HCT116 (cell line): ENCODE data around the gene EGFR. TPM values are rescaled to one million over a fixed set of nuclear protein-coding genes. Genes with fewer than 3 reads are reported as not detected.

Source experiments
- ATAC-seq: fragments of 200-7000 bp; cut with Tn5 transposase; 2 replicates; pipeline ENCODE4 v1.9.1; 2020; ENCODE audit warnings: mild to moderate bottlenecking, moderate library complexity
- BruUV-seq: library from RNA; stranded (reverse); fragments of 400-500 nt; replicated peaks from 2 replicates; lab custom pipeline; 2021; lab: Mats Ljungman, UMichigan
- CTCF ChIA-PET: fragments of 300-600 bp; sonication (Branson Sonifier 250); formaldehyde crosslinking; loops from one replicate; lab custom pipeline; 2021; ENCODE audit warnings: antibody characterized with exemption; lab: Charles Lee
- POLR2A ChIA-PET: fragments of 300-600, 350-600 bp; sonication (Branson Sonifier 250); formaldehyde crosslinking; loops from one replicate; lab custom pipeline; 2021; ENCODE audit warnings: antibody characterized with exemption; lab: Charles Lee
- RAD21 ChIA-PET, 2 experiments: fragments of 300-600 bp; sonication (Branson Sonifier 250); formaldehyde crosslinking; loops; one replicate each; lab custom pipeline; 2023; ENCODE audit warnings: low total read pairs in 2 of 2; ENCODE audit not compliant: uncharacterized antibody in 2 of 2, unreplicated experiment in 2 of 2, low non-redundant PET in 1 of 2; lab: Charles Lee
- DNase-seq: peaks from one replicate; pipeline ENCODE4 v3.0.0-alpha.2; 2010; ENCODE audit warnings: low read depth, low spot score
- H2AFZ ChIP-seq: fragments of 200-600 bp; shearing (Covaris generic), sonication (generic); 2 replicates; pipeline ENCODE4 v1.6.1; 2017; ENCODE audit warnings: low read depth, mixed run types, mixed read lengths, antibody characterized with exemption, low read length; ENCODE audit not compliant: poor library complexity, severe bottlenecking
- H3K27ac ChIP-seq: 2 replicates; pipeline ENCODE4 v1.5.1; 2012; ENCODE audit warnings: low read depth, low read length
- H3K27me3 ChIP-seq: fragments of 200-600 bp; sonication (generic); 2 replicates; pipeline ENCODE4 v1.6.1; 2016; ENCODE audit warnings: mixed run types, low read length, mixed read lengths; ENCODE audit not compliant: insufficient read depth
- H3K36me3 ChIP-seq, 2 experiments: fragments of 200-500 bp in 1 of 2; fragments of 200-600 bp in 1 of 2; sonication (Bioruptor generic) in 1 of 2; sonication (generic) in 1 of 2; 2 replicates each; pipeline versions ENCODE4 v1.5.1 to v1.6.1; 2014 to 2016; ENCODE audit warnings: low read length in 2 of 2, inconsistent platforms in 1 of 2, mixed read lengths in 1 of 2, mixed run types in 1 of 2; ENCODE audit not compliant: insufficient read depth in 2 of 2, control insufficient read depth in 1 of 2
- H3K4me1 ChIP-seq, 2 experiments: fragments of 200-600 bp in 1 of 2; sonication (generic) in 1 of 2; 2 replicates each; pipeline versions ENCODE4 v1.5.1 to v1.6.1; 2012 to 2017; ENCODE audit warnings: low read length in 2 of 2, inconsistent platforms in 1 of 2, mild to moderate bottlenecking in 1 of 2, mixed read lengths in 1 of 2, mixed run types in 1 of 2, moderate library complexity in 1 of 2; ENCODE audit not compliant: insufficient read depth in 2 of 2, control insufficient read depth in 1 of 2
- H3K4me2 ChIP-seq: fragments of 200-600 bp; sonication (generic); 2 replicates; pipeline ENCODE4 v1.6.1; 2017; ENCODE audit warnings: mixed run types, low read length, mixed read lengths
- H3K4me3 ChIP-seq, 2 experiments: fragments of 200-600 bp in 1 of 2; sonication (generic) in 1 of 2; replicated peaks in 1 of 2; 2 replicates each; pipeline ENCODE4 v1.5.1; 2011 to 2016; ENCODE audit warnings: low read length in 2 of 2, control low read depth in 1 of 2, low read depth in 1 of 2, mild to moderate bottlenecking in 1 of 2, mixed read lengths in 1 of 2, mixed run types in 1 of 2
- H3K79me2 ChIP-seq: fragments of 200-600 bp; sonication (generic); 2 replicates; pipeline ENCODE4 v1.6.1; 2017; ENCODE audit warnings: mild to moderate bottlenecking, mixed run types, low read length, moderate library complexity, mixed read lengths; ENCODE audit not compliant: insufficient read depth
- H3K9ac ChIP-seq: fragments of 200-600 bp; sonication (generic); 2 replicates; pipeline ENCODE4 v1.6.1; 2016; ENCODE audit warnings: low read length, mixed read lengths
- H3K9me2 ChIP-seq: fragments of 200-600 bp; sonication (generic), shearing (Covaris generic); 2 replicates; pipeline ENCODE4 v1.6.1; 2017; ENCODE audit warnings: mixed run types, mild to moderate bottlenecking, moderate library complexity; ENCODE audit not compliant: insufficient read depth
- H3K9me3 ChIP-seq, 2 experiments: fragments of 200-500 bp in 1 of 2; fragments of 200-600 bp in 1 of 2; sonication (Bioruptor generic) in 1 of 2; sonication (generic) in 1 of 2; 2 replicates each; pipeline ENCODE4 v1.6.1; 2014 to 2017; ENCODE audit warnings: low read length in 2 of 2, mixed read lengths in 2 of 2, inconsistent platforms in 1 of 2, low read depth in 1 of 2, mild to moderate bottlenecking in 1 of 2, mixed run types in 1 of 2, moderate library complexity in 1 of 2; ENCODE audit not compliant: control insufficient read depth in 1 of 2, insufficient read depth in 1 of 2
- H4K20me1 ChIP-seq: fragments of 200-600 bp; sonication (generic), shearing (Covaris generic); 2 replicates; pipeline ENCODE4 v1.6.1; 2017; ENCODE audit warnings: mixed run types, mild to moderate bottlenecking, moderate library complexity; ENCODE audit not compliant: insufficient read depth
- ATF3 ChIP-seq: IDR thresholded peaks from 2 replicates; pipeline ENCODE4 v1.6.1; 2012
- EZH2 ChIP-seq: fragments of 200-600 bp; sonication (generic); IDR thresholded peaks from 2 replicates; pipeline ENCODE4 v1.6.1; 2017; ENCODE audit warnings: antibody characterized with exemption, mixed run types
- EZH2phosphoT487 ChIP-seq: fragments of 200-600 bp; IDR thresholded peaks from 2 replicates; pipeline ENCODE4 v1.6.1; 2018; ENCODE audit warnings: antibody characterized with exemption, borderline replicate concordance
- FOSL1 ChIP-seq: IDR thresholded peaks from 2 replicates; pipeline ENCODE4 v1.6.1; 2012; ENCODE audit warnings: low read depth
- JUND ChIP-seq: IDR thresholded peaks from 2 replicates; pipeline ENCODE4 v1.6.1; 2012
- POLR2AphosphoS5 ChIP-seq: IDR thresholded peaks from 2 replicates; pipeline ENCODE4 v1.6.1; 2011; ENCODE audit warnings: mild to moderate bottlenecking, low read depth, low read length, moderate library complexity
- YY1 ChIP-seq: IDR thresholded peaks from 2 replicates; pipeline ENCODE4 v1.6.1; 2011; ENCODE audit warnings: low read length, low read depth, moderate library complexity, mild to moderate bottlenecking; ENCODE audit not compliant: insufficient replicate concordance; ENCODE audit errors: extremely low read depth
- ZFX ChIP-seq: fragments of 450-650 bp; IDR thresholded peaks from 2 replicates; pipeline ENCODE4 v1.6.1; 2017
- ZNF274 ChIP-seq: fragments of 200-500 bp; sonication (Bioruptor generic); IDR thresholded peaks from 2 replicates; pipeline ENCODE4 v1.6.1; 2014; ENCODE audit warnings: mild to moderate bottlenecking, low read depth, low read length, inconsistent platforms
- intact Hi-C: fragments of 100-400 bp; cut with micrococcal nuclease; formaldehyde crosslinking; loops from 2 replicates; pipeline ENCODE4 v1.10.0; 2022
- total RNA-seq: library from RNA; stranded (reverse); gene quantifications from one replicate; pipeline ENCODE4 v1.2.1, GENCODE V29; 2021; ENCODE audit not compliant: unreplicated experiment
- TF ChIP-seq, protein P1 (sequence below): IDR thresholded peaks from 2 replicates; pipeline ENCODE4 v1.6.1; 2011; ENCODE audit warnings: mild to moderate bottlenecking, low read length, moderate library complexity; ENCODE audit not compliant: insufficient replicate concordance; ENCODE audit errors: extremely low read depth

EGFR gene
- total RNA-seq, 1 experiment from 2014 or later = 71.5 TPM

GRCh38 chr7:55200441-55200840 is 181.6 kb downstream of the EGFR start:
- ChIA-PET POLR2A (no interaction called here), CTCF (no interaction called here), RAD21 (no interaction called here)
- Histone ChIP-seq H3K9me3 (no peaks in the 10 kb centered on the region), H2AFZ (no peak overlapping the region), H3K4me3 (no peak overlapping the region), H3K9me2 (no peaks in the 10 kb centered on the region), H3K27me3 (no peaks in the 10 kb centered on the region), H3K4me1 (no peaks in the 10 kb centered on the region), H3K79me2 (no peaks in the 10 kb centered on the region), H3K4me2 (no peak overlapping the region), H3K9ac (no peak overlapping the region), H3K27ac (no peak overlapping the region), H3K36me3 (peaks cover 51 to 63% of the 10 kb centered on the region in 2 experiments), H4K20me1 (no peaks in the 10 kb centered on the region)
- TF ChIP-seq ZNF274 = no peak
- TF ChIP-seq EZH2phosphoT487 = no peak
- no peak for TF ChIP-seq ZFX
- TF ChIP-seq, protein P1, sequence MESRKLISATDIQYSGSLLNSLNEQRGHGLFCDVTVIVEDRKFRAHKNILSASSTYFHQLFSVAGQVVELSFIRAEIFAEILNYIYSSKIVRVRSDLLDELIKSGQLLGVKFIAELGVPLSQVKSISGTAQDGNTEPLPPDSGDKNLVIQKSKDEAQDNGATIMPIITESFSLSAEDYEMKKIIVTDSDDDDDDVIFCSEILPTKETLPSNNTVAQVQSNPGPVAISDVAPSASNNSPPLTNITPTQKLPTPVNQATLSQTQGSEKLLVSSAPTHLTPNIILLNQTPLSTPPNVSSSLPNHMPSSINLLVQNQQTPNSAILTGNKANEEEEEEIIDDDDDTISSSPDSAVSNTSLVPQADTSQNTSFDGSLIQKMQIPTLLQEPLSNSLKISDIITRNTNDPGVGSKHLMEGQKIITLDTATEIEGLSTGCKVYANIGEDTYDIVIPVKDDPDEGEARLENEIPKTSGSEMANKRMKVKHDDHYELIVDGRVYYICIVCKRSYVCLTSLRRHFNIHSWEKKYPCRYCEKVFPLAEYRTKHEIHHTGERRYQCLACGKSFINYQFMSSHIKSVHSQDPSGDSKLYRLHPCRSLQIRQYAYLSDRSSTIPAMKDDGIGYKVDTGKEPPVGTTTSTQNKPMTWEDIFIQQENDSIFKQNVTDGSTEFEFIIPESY = no peak
- no peak for TF ChIP-seq POLR2AphosphoS5
- no peak for TF ChIP-seq JUND
- no peak for TF ChIP-seq EZH2
- no peak for TF ChIP-seq ATF3
- no peak for TF ChIP-seq FOSL1
- TF ChIP-seq YY1 = no peak
- ATAC-seq (no peak), DNase-seq (no peak)
- intact Hi-C loops = no loop called here
- BruUV-seq = no TSS peak
